GM19351 (cell line): ENCODE results near the gene CST7.

ENCODE experiments used
- ATAC-seq: cut with Tn5 transposase; IDR thresholded peaks from one replicate; pipeline ENCODE4 v1.9.1; 2021; ENCODE audit warnings: mild to moderate bottlenecking, moderate library complexity; ENCODE audit not compliant: unreplicated experiment

The CST7 gene

GRCh38 chr20:24984961-24985640 lies 36.0 kb downstream of the CST7 start:
- ATAC-seq: no peak

DNA sequence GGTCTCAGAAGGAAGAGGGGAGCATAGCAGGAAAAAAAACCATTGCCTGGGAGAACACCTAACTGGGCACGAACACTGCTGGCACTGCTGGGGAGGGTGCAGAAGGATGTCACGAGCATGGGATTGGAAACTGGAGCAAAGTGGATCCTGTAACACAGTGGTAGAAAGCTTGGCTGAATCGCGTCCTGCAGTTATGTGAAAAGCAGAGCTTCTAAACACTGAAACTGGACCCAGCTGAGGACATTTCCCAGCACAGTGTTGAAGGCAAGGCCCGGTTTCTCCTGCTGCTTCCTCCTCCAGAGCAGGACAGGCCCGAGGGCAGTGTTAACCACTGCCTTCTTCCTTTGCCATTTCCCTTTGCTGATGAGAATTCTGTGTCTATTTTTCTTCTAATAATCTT lies 36.7 kb downstream of the CST7 start:
- no peak for ATAC-seq

- ATAC-seq: no peak
These were observed 37.5 kb downstream of the CST7 start for GRCh38 chr20:24986436-24987015.

DNA sequence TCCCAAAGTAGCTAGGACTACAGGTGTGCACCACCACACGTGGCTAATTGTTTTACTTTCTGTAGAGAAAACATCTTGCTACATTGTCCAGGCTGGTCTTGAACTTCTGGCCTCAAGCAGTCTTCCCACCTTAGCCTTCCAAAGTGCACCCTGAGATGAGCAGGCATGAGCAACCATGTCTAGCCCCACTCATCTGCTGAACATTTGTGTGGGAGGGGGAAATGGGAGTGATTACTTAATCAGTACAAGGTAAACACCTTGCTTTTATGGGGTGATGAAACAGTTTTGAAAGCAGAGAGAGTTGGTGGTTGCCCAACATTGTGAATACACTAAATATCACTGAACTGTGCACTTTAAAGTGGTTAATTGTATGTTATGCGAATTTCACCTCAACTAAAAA lies 38.2 kb downstream of the CST7 start:
- ATAC-seq: no peak

DNA sequence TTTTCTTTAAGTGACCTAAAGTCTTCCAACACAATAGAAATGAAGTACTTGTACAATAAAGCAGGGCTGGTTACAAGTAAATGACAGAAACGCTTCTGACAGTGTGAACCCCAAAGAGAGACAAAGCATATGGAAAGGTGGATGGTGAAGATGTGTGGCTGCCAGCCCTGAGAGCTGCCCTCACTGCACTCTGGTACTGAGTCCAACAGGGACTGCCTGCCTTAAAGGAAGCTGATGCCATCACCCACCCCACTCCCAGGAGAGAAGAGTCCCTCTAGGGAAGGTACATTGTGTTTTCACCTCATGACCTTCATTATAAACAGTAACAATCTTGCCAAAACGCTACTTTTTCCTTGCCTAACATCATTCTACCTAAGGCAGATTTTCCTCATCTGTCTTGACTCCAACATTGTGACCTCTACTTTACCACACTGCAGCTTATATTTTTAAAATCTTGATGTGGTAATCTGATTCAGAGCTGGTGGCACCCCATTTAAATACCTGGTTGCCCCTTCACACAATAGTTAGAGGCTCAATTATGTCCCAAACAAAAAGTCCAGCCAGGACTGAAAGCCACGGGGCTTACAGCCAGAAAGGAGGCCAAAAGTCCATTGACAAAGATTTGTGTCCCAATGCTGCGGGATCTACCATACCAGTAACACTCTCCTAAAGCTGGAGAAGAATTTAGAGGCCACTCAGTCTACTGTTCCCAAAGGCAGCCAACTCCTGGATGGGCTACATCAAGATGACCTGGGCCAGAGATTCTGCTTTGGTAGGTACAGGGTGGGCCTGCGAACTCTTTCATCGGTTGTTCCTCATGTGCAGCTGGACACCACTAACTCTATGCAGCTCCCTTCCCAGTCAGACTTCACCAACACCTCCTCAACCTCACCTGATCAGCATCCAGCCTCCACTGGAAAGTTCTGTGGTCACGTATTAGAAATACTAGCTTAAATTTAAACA lies 39.1 kb downstream of the CST7 start:
- ATAC-seq: no peak

- ATAC-seq: no peak
These were observed 40.1 kb downstream of the CST7 start for GRCh38 chr20:24989162-24989561.

GRCh38 chr20:24990810-24991252 lies 41.8 kb downstream of the CST7 start:
- no peak for ATAC-seq

- peak; percentile 28 for ATAC-seq
These were observed 42.9 kb downstream of the CST7 start for GRCh38 chr20:24991897-24992486.

- ATAC-seq: peak; percentile 95
These were observed 43.6 kb downstream of the CST7 start, which contains the start of gene APMAP for GRCh38 chr20:24992487-24993205. Gene APMAP, minus strand, starts transcription at chr20:24992751. Its CDS starts 63 bp downstream, at chr20:24992688.

DNA sequence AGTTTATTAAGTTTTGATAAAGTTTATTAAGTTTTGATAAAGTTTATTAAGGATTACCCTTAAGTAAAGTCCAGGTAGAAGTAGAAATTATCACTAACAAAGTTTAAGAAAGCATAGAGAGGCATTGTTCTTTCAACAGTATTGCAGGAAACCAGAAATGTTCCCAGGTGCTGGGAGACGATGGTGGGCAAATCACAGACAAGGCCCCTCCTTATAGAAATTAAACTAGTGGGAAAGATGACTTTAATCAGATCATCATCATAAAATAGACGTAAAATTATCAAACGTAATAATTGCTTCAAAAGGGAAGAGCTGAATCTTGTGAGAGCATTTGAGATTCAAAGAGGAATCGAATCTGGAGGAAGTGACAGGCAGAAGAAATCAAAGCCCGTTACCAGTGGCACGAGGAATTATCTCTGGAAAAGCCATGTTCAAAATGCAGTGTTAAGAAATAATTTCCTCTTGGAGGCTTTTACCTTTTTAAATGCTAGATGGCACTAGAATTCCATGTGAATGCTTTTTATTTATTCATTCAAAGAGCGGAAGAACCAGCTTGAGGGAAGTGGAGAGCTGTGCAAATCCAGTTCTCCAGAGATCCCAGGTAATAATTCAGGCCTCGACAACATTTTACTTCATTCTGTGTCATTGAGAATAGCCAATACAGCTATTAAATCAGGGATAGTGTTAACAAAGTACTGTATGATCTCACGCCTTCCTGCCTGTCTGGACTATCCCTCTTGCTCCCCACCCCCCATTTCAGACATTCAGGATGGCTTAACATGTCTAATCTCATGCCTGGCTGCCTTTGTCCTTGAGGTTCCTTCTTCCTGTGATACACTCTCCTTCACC lies 44.5 kb downstream of the CST7 start:
- no peak for ATAC-seq

- ATAC-seq: no peak
These were observed 45.1 kb downstream of the CST7 start for GRCh38 chr20:24994186-24994465.

GRCh38 chr20:24994470-24995368 lies 45.6 kb downstream of the CST7 start:
- ATAC-seq: no peak

- ATAC-seq: no peak
These were observed 46.8 kb downstream of the CST7 start for GRCh38 chr20:24995741-24996448.

DNA sequence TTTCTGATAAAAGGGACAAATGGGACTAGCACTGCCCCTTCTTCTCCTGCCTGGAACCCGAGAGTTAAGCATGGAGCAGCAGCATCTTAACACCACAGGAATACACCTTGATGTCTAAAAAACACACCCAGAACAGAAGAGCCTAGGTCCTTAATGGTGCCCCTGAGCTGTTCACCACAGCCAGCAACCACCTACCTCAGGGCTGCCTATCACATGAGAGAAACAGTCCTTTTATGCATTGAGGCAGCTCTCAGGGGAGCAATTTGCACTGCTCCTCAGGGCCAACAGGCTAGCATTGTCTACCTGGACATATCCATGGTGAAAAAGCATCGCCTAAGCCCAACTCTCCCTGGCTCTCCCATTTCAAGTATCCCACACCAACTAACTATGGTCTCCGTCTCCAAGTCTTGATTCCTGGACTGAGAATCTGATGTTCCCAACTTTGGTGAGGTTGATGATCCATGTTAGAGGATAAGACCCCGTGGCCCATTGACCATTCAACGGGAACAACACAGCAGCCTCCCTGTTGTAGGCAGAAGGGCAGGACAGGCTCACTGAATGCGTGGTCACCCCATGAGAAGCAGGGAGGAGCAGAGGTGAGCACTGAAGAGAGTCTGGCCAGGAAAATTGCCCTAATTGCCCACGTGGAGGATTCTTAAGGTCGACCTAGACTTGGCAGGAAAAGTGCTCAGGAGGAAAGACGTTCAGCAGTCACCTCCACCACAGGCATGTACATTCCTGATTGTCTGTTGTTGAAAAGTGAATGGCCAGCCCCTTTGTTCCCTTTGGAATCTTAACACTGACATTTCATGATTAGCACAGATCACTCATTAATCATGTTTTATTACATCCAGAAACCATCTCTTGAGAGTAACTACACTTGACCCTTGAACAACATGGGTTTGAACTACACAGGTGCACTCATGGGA lies 47.6 kb downstream of the CST7 start:
- ATAC-seq: no peak

- ATAC-seq: no peak
These were observed 49.1 kb downstream of the CST7 start for GRCh38 chr20:24998121-24998520.

GRCh38 chr20:24998631-24999445 lies 49.8 kb downstream of the CST7 start:
- ATAC-seq: no peak
